Mesenchymal stem cell (in vitro differentiated cells and primary cell): ENCODE measurements around the gene AIFM3.
"Not testable (repeated sequence)": the region's sequence is repeated elsewhere in the genome, so short reads cannot be mapped to it uniquely, and the experiment has no call there.

Experiments
- DNase-seq: peaks from one replicate; pipeline ENCODE4 v3.0.0-alpha.2; 2013
- H2AFZ ChIP-seq: one replicate; pipeline ENCODE4 v1.6.1; 2013; ENCODE audit warnings: low read depth, mild to moderate bottlenecking, control low read depth, inconsistent platforms, low read length, moderate library complexity
- H2AK5ac ChIP-seq: 2 replicates; pipeline ENCODE4 v1.6.1; 2013; ENCODE audit warnings: low read length, moderate library complexity, mild to moderate bottlenecking, inconsistent platforms; ENCODE audit not compliant: severe bottlenecking
- H2BK120ac ChIP-seq: one replicate; pipeline ENCODE4 v1.6.1; 2013; ENCODE audit warnings: low read depth, mild to moderate bottlenecking, inconsistent platforms, low read length, moderate library complexity
- H2BK12ac ChIP-seq, 2 experiments: one replicate each; pipeline ENCODE4 v1.6.1; 2013; ENCODE audit warnings: inconsistent platforms in 2 of 2, low read length in 2 of 2, mild to moderate bottlenecking in 2 of 2, moderate library complexity in 2 of 2, control low read depth in 1 of 2
- H2BK15ac ChIP-seq: one replicate; pipeline ENCODE4 v1.6.1; 2013; ENCODE audit warnings: mild to moderate bottlenecking, low read depth, inconsistent platforms; ENCODE audit not compliant: poor library complexity, severe bottlenecking
- H2BK5ac ChIP-seq: 2 replicates; pipeline ENCODE4 v1.6.1; 2013; ENCODE audit warnings: low read depth, mild to moderate bottlenecking, low read length, control low read depth, inconsistent platforms; ENCODE audit not compliant: poor library complexity, severe bottlenecking
- H3K14ac ChIP-seq, 2 experiments: one replicate each; pipeline ENCODE4 v1.6.1; 2013; ENCODE audit warnings: inconsistent platforms in 2 of 2, low read length in 2 of 2, control low read depth in 1 of 2, mild to moderate bottlenecking in 1 of 2, moderate library complexity in 1 of 2
- H3K18ac ChIP-seq, 2 experiments: one replicate each; pipeline ENCODE4 v1.6.1; 2013; ENCODE audit warnings: inconsistent platforms in 2 of 2, low read length in 2 of 2, control low read depth in 1 of 2, low read depth in 1 of 2, mild to moderate bottlenecking in 1 of 2
- H3K23ac ChIP-seq, 2 experiments: one replicate each; pipeline ENCODE4 v1.6.1; 2013; ENCODE audit warnings: inconsistent platforms in 2 of 2, low read length in 2 of 2, mild to moderate bottlenecking in 2 of 2, moderate library complexity in 2 of 2, control low read depth in 1 of 2
- H3K27ac ChIP-seq: 2 replicates; pipeline ENCODE4 v1.5.1; 2013; ENCODE audit warnings: mild to moderate bottlenecking, moderate library complexity, low read length, control low read depth, inconsistent platforms; ENCODE audit not compliant: poor library complexity, severe bottlenecking
- H3K27me3 ChIP-seq, 2 experiments: 2 replicates each; pipeline versions ENCODE4 v1.6.1 to v1.7.0; 2013; ENCODE audit warnings: low read length in 2 of 2, mild to moderate bottlenecking in 2 of 2, moderate library complexity in 2 of 2, control low read depth in 1 of 2, inconsistent platforms in 1 of 2; ENCODE audit not compliant: control insufficient read depth in 1 of 2, insufficient read depth in 1 of 2
- H3K36me3 ChIP-seq, 2 experiments: 2 replicates each; pipeline versions ENCODE4 v1.6.1 to v1.7.0; 2013; ENCODE audit warnings: low read length in 2 of 2, control low read depth in 1 of 2, inconsistent platforms in 1 of 2, low read depth in 1 of 2, mild to moderate bottlenecking in 1 of 2; ENCODE audit not compliant: insufficient read depth in 2 of 2, control insufficient read depth in 1 of 2
- H3K4ac ChIP-seq, 2 experiments: one replicate each; pipeline ENCODE4 v1.6.1; 2013; ENCODE audit warnings: inconsistent platforms in 2 of 2, low read length in 2 of 2, mild to moderate bottlenecking in 2 of 2, moderate library complexity in 2 of 2, control low read depth in 1 of 2, low read depth in 1 of 2
- H3K4me1 ChIP-seq: 2 replicates; pipeline ENCODE4 v1.6.1; 2013; ENCODE audit warnings: low read depth, low read length, control low read depth; ENCODE audit not compliant: control insufficient read depth, insufficient read depth
- H3K4me2 ChIP-seq: 2 replicates; pipeline ENCODE4 v1.6.1; 2013; ENCODE audit warnings: low read length, mild to moderate bottlenecking, inconsistent platforms; ENCODE audit not compliant: poor library complexity, severe bottlenecking
- H3K4me3 ChIP-seq, 2 experiments: 2 replicates each; pipeline versions ENCODE4 v1.5.1 to v1.7.0; 2013; ENCODE audit warnings: low read length in 2 of 2, mild to moderate bottlenecking in 2 of 2, control low read depth in 1 of 2, low read depth in 1 of 2; ENCODE audit not compliant: insufficient read depth in 1 of 2
- H3K79me1 ChIP-seq: replicated peaks from 2 replicates; pipeline ENCODE4 v1.6.1; 2013; ENCODE audit warnings: mild to moderate bottlenecking, control low read depth, low read length, inconsistent platforms; ENCODE audit not compliant: poor library complexity, severe bottlenecking
- H3K9ac ChIP-seq: 2 replicates; pipeline ENCODE4 v1.7.0; 2013; ENCODE audit warnings: mild to moderate bottlenecking, low read length, moderate library complexity
- H3K9me3 ChIP-seq: 2 replicates; pipeline ENCODE4 v1.7.0; 2013; ENCODE audit warnings: mild to moderate bottlenecking, low read length; ENCODE audit not compliant: control insufficient read depth
- H4K8ac ChIP-seq: one replicate; pipeline ENCODE4 v1.6.1; 2013; ENCODE audit warnings: inconsistent platforms, mild to moderate bottlenecking, low read length, moderate library complexity
- H4K91ac ChIP-seq: one replicate; pipeline ENCODE4 v1.6.1; 2013; ENCODE audit warnings: mild to moderate bottlenecking, low read length, inconsistent platforms
- WGBS: methylation state at CpG from one replicate; pipeline ENCODE4 v1.1.7; 2013; ENCODE audit warnings: mixed read lengths; 5-methylcytosine and 5-hydroxymethylcytosine counted together

AIFM3 gene

DNA sequence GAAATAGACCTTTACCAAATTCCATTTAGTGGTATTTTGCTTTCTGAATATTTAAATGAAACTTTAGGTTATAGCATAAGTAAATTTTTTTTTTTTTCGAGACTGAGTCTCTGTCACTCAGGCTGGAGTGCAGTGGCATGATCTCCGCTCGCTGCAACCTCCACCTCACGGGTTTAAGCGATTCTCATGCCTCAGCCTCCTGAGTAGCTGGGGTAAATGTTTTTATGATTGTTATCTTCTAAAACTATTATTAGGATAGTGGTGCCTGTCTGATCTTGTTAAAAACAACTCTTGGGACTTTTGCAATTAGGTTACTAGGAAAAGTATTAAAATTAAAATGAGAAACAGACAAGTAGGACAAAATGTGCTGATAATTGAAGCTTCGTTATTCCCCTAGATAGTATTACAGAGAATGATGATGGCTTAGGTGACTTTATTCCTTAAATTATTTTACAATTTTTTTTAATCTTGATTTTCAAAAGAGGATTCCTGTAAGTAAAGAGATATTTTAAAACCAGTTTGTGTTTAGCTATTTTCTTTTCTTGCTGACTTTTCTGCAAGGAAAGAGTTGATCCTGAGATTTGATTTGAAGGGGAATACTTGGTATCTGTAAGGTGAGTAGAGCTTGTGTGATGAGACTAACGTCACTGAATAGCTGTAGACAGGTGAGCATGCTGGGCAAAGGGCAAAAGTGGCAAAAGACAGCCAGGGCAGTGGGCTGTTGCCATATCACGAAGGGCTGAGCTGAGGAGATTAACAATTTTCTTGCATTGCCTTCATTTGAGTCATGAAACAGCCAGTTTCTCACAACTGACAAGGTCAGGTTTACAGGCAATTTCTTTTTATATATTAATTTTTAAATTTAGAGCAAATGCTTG lies 29.0 kb upstream of the AIFM3 start:
- Histone ChIP-seq H3K4ac (no peak overlapping the region), H2BK120ac (no peak overlapping the region), H3K4me2 (no peak overlapping the region), H3K14ac (peak overlapping the region in 1 of 2 experiments; percentile 75), H3K27me3 (no peaks in the 10 kb centered on the region), H2BK5ac (no peak overlapping the region), H3K9me3 (no peaks in the 10 kb centered on the region), H2AFZ (no peak overlapping the region), H3K18ac (no peak overlapping the region), H3K27ac (no peak overlapping the region), H4K8ac (no peak overlapping the region), H3K4me3 (no peak overlapping the region), H2BK12ac (no peak overlapping the region), H3K9ac (no peak overlapping the region), H3K36me3 (peaks cover 17 to 38% of the 10 kb centered on the region in 2 experiments), H2AK5ac (no peak overlapping the region), H4K91ac (no peak overlapping the region), H3K4me1 (peaks cover 10% of the 10 kb centered on the region), H3K79me1 (no peaks in the 10 kb centered on the region), H2BK15ac (no peak overlapping the region), H3K23ac (no peak overlapping the region)
- no peak for DNase-seq
- 93% methylated on average over 7 of the region's 8 CpGs for WGBS

- H3K9me3 ChIP-seq, H2AK5ac ChIP-seq, H3K23ac ChIP-seq, H2AFZ ChIP-seq, H4K8ac ChIP-seq, H3K27me3 ChIP-seq, H2BK12ac ChIP-seq, H3K4me2 ChIP-seq, H3K27ac ChIP-seq, H2BK5ac ChIP-seq, H3K4ac ChIP-seq, H2BK15ac ChIP-seq, H3K18ac ChIP-seq, H3K79me1 ChIP-seq, H3K14ac ChIP-seq, H3K9ac ChIP-seq, DNase-seq, H3K4me3 ChIP-seq, H2BK120ac ChIP-seq, H4K91ac ChIP-seq: not testable (repeated sequence)
- Histone ChIP-seq H3K36me3 (peaks cover 13 to 27% of the 10 kb centered on the region in 2 experiments), H3K4me1 (peaks cover 10% of the 10 kb centered on the region)
- WGBS, result over 99% methylated on average over 10 of the region's 14 CpGs
Observed at GRCh38 chr22:20939457-20940185, 27.4 kb upstream of the AIFM3 start.

GRCh38 chr22:20940186-20940651 lies 26.8 kb upstream of the AIFM3 start:
- Histone ChIP-seq H3K9me3 (no peaks in the 10 kb centered on the region), H3K27ac (no peak overlapping the region), H3K4ac (no peak overlapping the region), H3K4me3 (no peak overlapping the region), H2BK120ac (no peak overlapping the region), H3K23ac (no peak overlapping the region), H2AFZ (no peak overlapping the region), H3K4me1 (peaks cover 14% of the 10 kb centered on the region), H3K14ac (no peak overlapping the region), H2BK5ac (no peak overlapping the region), H2AK5ac (no peak overlapping the region), H2BK15ac (no peak overlapping the region), H3K36me3 (peaks cover 13 to 22% of the 10 kb centered on the region in 2 experiments), H3K9ac (no peak overlapping the region), H3K27me3 (no peaks in the 10 kb centered on the region), H3K18ac (no peak overlapping the region), H3K79me1 (peaks cover 1% of the 10 kb centered on the region), H4K8ac (no peak overlapping the region), H4K91ac (no peak overlapping the region), H2BK12ac (no peak overlapping the region), H3K4me2 (no peak overlapping the region)
- DNase-seq, result no peak
- WGBS, result 98% methylated on average over 2 of the region's 3 CpGs

- H2AFZ ChIP-seq, result no peak overlapping the region
- H3K9ac ChIP-seq, result no peak overlapping the region
- no peak overlapping the region for H3K4me3 ChIP-seq
- H2BK12ac ChIP-seq, result no peak overlapping the region
- H4K91ac ChIP-seq, result no peak overlapping the region
- no peak for DNase-seq
- no peak overlapping the region for H2BK120ac ChIP-seq
- H3K4me2 ChIP-seq, result no peak overlapping the region
- peaks cover 15% of the 10 kb centered on the region for H3K4me1 ChIP-seq
- peaks cover 1% of the 10 kb centered on the region for H3K79me1 ChIP-seq
- 97% methylated on average over 4 of the region's 4 CpGs for WGBS
- H3K9me3 ChIP-seq, result no peaks in the 10 kb centered on the region
- H2BK5ac ChIP-seq, result no peak overlapping the region
- H3K36me3 ChIP-seq, result peaks cover 7 to 19% of the 10 kb centered on the region in 2 experiments
- H3K18ac ChIP-seq, result no peak overlapping the region
- H3K27me3 ChIP-seq, result no peaks in the 10 kb centered on the region
- peak overlapping the region in 1 of 2 experiments; percentile 59 for H3K23ac ChIP-seq
- H3K4ac ChIP-seq, result no peak overlapping the region
- H4K8ac ChIP-seq, result no peak overlapping the region
- H2AK5ac ChIP-seq, result no peak overlapping the region
- H2BK15ac ChIP-seq, result no peak overlapping the region
- H3K27ac ChIP-seq, result no peak overlapping the region
- H3K14ac ChIP-seq, result no peak overlapping the region
Observed at GRCh38 chr22:20940904-20941385, 26.1 kb upstream of the AIFM3 start.
